AG04449 (cell line): ENCODE measurements around the gene SELENON.

Source experiments
- CTCF ChIA-PET: fragments of 350-600 bp; formaldehyde crosslinking; extraction: SDS; loops from one replicate; lab custom pipeline; 2021; ENCODE audit warnings: antibody characterized with exemption; lab: Yijun Ruan, JAX
- POLR2A ChIA-PET: fragments of 400-600, 350-600 bp; formaldehyde crosslinking; extraction: SDS; loops from one replicate; lab custom pipeline; 2020; ENCODE audit warnings: antibody characterized with exemption, inconsistent platforms; lab: Yijun Ruan, JAX
- DNase-seq: peaks from one replicate; pipeline ENCODE4 v3.0.0-alpha.2; 2010; ENCODE audit warnings: low read depth, low spot score
- H3K4me3 ChIP-seq: 2 replicates; pipeline ENCODE4 v1.5.1; 2011; ENCODE audit warnings: low read depth, mild to moderate bottlenecking, control low read depth, low read length
- CTCF ChIP-seq: IDR thresholded peaks from one replicate; pipeline ENCODE4 v1.5.1; 2011; ENCODE audit warnings: mild to moderate bottlenecking, moderate library complexity, low read length, control low read depth, inconsistent platforms; ENCODE audit not compliant: insufficient read depth; ENCODE audit errors: missing control alignments

Gene SELENON

GRCh38 chr1:25757151-25757845, 42.7 kb upstream of the SELENON start:
- ChIA-PET POLR2A (no interaction called here), CTCF (interaction anchor here (1.4 to 2.3 kb wide), 3 partner anchors 41 to 149 kb away, joined by 3 to 8 read pairs (median 3); no protein-coding TSS in a partner anchor)
- DNase-seq: no peak
- no peak overlapping the region for H3K4me3 ChIP-seq
- no peak for TF ChIP-seq CTCF

- CTCF ChIA-PET: interaction anchor here (1.4 to 2.3 kb wide), 3 partner anchors 40 to 149 kb away, joined by 3 to 8 read pairs (median 3); no protein-coding TSS in a partner anchor
- no peak overlapping the region for H3K4me3 ChIP-seq
- no peak for TF ChIP-seq CTCF
- POLR2A ChIA-PET: no interaction called here
- no peak for DNase-seq
These were observed 42.2 kb upstream of the SELENON start for GRCh38 chr1:25757846-25758185.

- ChIA-PET CTCF (interaction anchor here (1.0 to 2.3 kb wide), 5 partner anchors 11 to 150 kb away, joined by 3 to 8 read pairs (median 3); no protein-coding TSS in a partner anchor), POLR2A (no interaction called here)
- no peak for TF ChIP-seq CTCF
- no peak for DNase-seq
- H3K4me3 ChIP-seq: no peak overlapping the region
These were observed 41.4 kb upstream of the SELENON start for GRCh38 chr1:25758466-25759070.

GRCh38 chr1:25760122-25760719, 39.8 kb upstream of the SELENON start:
- no peak overlapping the region for H3K4me3 ChIP-seq
- ChIA-PET POLR2A (no interaction called here), CTCF (interaction anchor here (0.8 to 1.1 kb wide), 3 partner anchors 14 to 63 kb away, joined by 3 read pairs; no protein-coding TSS in a partner anchor)
- no peak for TF ChIP-seq CTCF
- no peak for DNase-seq

- DNase-seq: no peak
- POLR2A ChIA-PET: no interaction called here
- CTCF ChIA-PET: no interaction called here
- TF ChIP-seq CTCF: no peak
- no peak overlapping the region for H3K4me3 ChIP-seq
These were observed 39.1 kb upstream of the SELENON start for GRCh38 chr1:25760871-25761270.

GRCh38 chr1:25763493-25763892, 36.5 kb upstream of the SELENON start:
- H3K4me3 ChIP-seq: no peak overlapping the region
- CTCF ChIA-PET: no interaction called here
- TF ChIP-seq CTCF: no peak
- no peak for DNase-seq
- POLR2A ChIA-PET: no interaction called here
